GM12801 (cell line): ENCODE data around the gene CGNL1.

Experiments used
- CTCF ChIP-seq: IDR thresholded peaks from one replicate; pipeline ENCODE4 v1.5.1; 2011; ENCODE audit warnings: control low read depth; ENCODE audit not compliant: insufficient read length; ENCODE audit errors: extremely low read depth

Gene CGNL1

GRCh38 chr15:57401546-57401945 is 25.2 kb downstream of the CGNL1 start:
- no peak for TF ChIP-seq CTCF

GRCh38 chr15:57403017-57403416 is 26.7 kb downstream of the CGNL1 start:
- TF ChIP-seq CTCF = no peak

DNA sequence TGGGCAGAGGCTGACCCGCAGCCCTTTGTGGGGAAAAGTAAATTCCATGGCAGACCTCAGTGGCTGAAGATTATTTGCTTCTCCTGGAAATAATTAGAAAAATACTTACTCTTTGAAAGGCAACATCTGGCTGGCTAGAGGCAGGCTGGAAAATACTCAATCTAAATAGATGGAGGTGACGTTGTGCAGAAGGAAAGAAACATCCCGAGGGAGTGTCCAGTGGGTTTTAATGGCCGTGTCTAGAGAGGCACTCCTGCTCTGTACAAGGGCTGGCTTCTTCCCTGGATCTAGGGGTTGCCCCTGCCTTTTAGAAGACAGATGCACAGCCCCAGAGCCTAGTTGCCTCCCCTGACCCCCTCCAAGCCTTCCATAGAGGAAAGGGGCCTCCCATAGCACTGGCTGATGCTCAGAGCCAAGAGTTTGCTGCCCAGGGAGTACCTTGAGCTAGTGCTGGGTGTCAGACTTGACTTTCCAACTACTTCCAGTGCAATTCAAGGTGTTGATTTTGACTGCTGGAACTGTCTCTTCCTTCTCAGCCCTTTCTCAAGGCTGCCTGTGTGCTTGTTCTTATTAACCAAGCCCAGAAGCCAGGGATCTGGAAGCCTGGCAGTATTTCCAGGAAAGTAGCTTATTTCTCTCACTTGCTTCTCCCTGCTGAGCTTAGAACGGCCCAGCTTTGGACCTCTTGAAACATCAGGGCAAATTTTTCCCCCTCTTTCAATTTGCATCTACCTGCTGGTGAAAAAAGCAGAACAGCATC is 27.4 kb downstream of the CGNL1 start:
- no peak for TF ChIP-seq CTCF

- TF ChIP-seq CTCF = no peak
Measured at GRCh38 chr15:57405133-57405532, 28.8 kb downstream of the CGNL1 start.

- no peak for TF ChIP-seq CTCF
Measured at GRCh38 chr15:57406062-57406772, 29.9 kb downstream of the CGNL1 start.

DNA sequence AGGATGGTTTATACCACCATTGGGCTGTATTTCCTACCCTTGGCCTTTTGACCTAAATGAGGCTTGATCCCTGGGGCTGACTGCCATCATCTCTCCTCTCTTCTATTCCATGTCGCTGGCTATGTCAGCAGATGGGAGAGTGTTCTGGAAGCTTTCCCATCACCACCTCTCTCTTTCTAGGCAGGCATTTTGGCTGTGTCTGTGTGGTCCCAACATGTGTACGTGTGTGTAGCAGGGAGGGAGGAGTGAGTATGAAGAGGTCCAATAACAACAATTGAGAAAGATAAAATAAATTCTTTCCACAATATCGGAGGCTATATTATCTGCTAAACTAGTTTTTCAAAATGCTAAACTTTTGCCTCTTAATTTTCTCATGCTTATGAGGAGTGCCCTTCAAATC is 34.1 kb downstream of the CGNL1 start:
- TF ChIP-seq CTCF = no peak

GRCh38 chr15:57411945-57412768 is 35.9 kb downstream of the CGNL1 start:
- no peak for TF ChIP-seq CTCF
